Stimulated activated CD8-positive, alpha-beta memory T cell treated with anti-CD3 and anti-CD28 coated beads, Interleukin-4, amount 100 ng/mL, for 24 hours (primary cell): ENCODE results near the gene CUL3.

Source experiments
- DNase-seq: peaks from one replicate; pipeline ENCODE4 v3.0.0-alpha.2; 2020; ENCODE audit warnings: low read depth

The CUL3 gene

GRCh38 chr2:224469374-224469964 lies 115.7 kb downstream of the CUL3 start:
- DNase-seq, result no peak

GRCh38 chr2:224466304-224466895 lies 118.8 kb downstream of the CUL3 start:
- no peak for DNase-seq

GRCh38 chr2:224461391-224461790 lies 123.8 kb downstream of the CUL3 start:
- DNase-seq, result no peak

- no peak for DNase-seq
Measured at GRCh38 chr2:224457408-224458096, 127.6 kb downstream of the CUL3 start.

DNA sequence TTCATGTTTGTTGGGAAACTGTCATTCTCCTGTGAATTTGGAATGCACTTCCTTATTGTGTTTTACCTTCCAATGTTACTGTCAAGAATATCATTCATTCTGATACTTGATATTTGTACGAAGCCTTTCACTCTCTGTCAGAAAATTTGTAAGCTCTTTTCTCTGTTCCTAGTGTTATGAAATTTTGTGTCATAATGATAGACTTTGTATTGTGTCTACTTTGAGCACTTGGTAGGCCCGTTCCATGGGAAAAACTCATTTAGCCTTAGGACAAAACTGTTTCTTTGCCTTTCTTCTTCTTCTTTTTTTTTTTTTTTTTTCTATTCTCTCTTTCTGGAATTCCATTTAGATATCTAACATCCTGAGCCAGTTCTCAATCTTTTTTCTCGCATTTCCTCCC lies 131.3 kb downstream of the CUL3 start:
- no peak for DNase-seq

GRCh38 chr2:224449212-224450147 lies 135.7 kb downstream of the CUL3 start:
- no peak for DNase-seq

GRCh38 chr2:224448236-224448635 lies 136.9 kb downstream of the CUL3 start:
- no peak for DNase-seq

DNA sequence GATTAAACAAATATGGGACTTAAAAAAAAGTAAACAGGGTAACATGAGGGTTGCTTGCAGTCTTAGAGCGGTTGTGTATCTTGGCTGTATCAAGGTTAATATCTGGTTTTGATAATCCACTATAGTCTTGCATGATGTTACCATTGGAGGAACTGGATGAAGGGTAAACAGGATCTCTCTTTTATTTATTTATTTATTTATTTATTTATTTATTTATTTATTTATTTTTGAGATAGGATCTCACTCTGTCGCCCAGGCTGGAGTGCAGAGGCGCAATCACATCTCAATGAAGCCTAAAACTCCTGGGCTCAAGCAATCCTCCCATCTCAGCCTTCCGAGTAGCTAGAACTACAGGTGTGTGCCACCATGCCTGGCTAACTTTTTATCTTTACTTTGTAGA lies 140.4 kb downstream of the CUL3 start:
- no peak for DNase-seq

- DNase-seq, result no peak
Measured at GRCh38 chr2:224444021-224444420, 141.1 kb downstream of the CUL3 start.

DNA sequence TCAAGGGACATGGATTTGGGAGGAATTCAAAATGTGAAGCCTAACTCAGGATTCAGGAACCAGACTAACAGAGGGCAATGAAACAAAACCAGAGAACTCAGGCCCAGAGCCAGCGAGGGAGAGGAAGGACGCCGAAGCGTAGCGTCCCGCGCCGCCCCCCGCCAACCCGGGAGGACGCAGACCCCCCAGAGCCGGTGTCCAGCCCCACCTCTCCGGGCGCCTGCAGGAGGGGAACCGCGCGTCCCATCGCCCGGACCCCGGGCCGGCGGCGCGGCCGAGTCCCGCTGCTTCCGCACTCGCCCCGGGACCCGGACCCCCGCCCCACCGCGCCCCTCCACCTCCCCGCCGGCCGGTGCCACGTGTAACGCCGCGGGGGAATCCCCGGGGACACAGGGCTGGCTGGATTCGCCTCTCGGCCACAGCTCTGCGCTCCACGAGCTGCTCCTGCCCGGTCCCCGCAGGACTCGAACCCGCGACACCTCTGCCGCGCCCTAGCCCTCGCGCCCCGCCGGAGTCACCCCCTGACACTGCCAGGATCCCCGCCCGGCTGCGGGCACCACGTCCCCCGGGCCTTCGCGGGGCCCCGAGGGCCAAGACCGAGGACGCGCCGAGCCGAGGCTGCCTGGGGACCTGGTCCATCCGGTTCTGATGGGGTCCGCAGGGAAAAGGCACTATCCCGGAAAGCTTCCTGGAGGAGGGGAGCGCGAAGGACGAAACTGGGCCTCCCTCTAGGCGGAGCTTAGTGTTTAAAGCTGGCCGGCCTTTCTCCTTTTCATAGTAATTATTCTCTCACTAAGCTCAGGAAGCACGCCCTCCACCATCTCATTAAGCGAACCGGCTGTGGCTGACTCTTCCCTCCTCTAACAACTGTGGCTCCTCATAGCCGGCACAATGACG lies 142.8 kb downstream of the CUL3 start:
- no peak for DNase-seq

DNA sequence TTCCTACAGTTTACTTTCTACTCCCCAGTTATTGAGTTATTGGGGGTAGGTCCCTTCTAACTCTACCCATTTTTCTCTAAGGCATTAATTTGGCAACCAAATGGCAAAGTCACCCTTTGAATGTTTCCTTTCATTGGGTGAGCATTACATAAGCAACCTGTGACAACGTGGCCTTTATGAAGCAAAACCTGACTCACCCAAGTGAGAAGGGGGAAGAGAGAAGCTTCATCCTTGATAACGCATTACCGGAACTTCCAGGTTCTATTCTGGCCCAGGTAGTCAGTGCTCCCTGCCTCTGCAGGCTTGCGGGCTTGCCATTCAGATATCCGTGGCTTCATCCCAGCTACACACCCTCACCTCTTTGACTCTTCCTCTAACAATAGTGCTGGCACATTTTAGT lies 144.2 kb downstream of the CUL3 start:
- DNase-seq, result no peak

DNA sequence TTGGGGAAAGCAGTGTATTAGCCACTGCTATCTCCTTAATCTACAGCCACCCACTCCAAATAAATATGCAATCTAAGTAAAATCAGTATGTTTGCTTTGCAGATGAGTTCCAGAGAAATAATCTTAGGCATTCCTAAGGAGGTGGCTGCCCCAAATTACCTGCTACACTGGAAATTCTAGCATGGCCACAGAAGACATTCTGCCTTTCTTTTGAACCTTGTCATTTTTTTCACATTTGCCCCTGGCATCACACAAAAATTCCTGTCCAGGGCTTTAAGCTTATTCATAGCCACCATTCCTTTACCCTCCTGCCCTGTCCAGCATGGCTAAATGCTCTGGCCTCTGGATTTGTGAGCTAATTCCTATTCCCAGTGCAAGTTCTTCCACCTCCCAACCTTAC lies 146.4 kb downstream of the CUL3 start:
- DNase-seq, result no peak

- no peak for DNase-seq
Measured at GRCh38 chr2:224436634-224437033, 148.5 kb downstream of the CUL3 start.

GRCh38 chr2:224434618-224435017 lies 150.5 kb downstream of the CUL3 start:
- no peak for DNase-seq

DNA sequence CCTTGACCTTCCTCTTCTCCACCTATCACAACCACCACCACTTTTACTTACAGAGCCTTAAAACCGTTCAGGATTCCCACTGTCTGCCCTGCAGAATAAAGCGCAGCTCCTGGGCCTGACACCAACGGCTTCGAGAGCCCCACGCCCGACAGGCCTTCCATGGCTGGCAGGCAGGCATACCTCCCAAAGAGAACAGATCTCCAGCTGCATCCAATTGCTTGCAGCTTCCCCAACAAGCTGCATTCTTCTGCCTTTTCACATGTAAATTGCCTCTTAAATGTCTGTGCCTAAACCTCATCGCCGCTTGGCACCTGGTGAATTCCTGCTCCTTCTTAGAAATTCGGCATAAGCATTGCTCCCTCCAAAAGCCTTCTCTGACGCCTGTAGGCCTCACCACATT lies 151.7 kb downstream of the CUL3 start:
- no peak for DNase-seq

- no peak for DNase-seq
Measured at GRCh38 chr2:224432003-224432579, 153.1 kb downstream of the CUL3 start.

GRCh38 chr2:224429441-224429810 lies 155.7 kb downstream of the CUL3 start:
- DNase-seq, result no peak

DNA sequence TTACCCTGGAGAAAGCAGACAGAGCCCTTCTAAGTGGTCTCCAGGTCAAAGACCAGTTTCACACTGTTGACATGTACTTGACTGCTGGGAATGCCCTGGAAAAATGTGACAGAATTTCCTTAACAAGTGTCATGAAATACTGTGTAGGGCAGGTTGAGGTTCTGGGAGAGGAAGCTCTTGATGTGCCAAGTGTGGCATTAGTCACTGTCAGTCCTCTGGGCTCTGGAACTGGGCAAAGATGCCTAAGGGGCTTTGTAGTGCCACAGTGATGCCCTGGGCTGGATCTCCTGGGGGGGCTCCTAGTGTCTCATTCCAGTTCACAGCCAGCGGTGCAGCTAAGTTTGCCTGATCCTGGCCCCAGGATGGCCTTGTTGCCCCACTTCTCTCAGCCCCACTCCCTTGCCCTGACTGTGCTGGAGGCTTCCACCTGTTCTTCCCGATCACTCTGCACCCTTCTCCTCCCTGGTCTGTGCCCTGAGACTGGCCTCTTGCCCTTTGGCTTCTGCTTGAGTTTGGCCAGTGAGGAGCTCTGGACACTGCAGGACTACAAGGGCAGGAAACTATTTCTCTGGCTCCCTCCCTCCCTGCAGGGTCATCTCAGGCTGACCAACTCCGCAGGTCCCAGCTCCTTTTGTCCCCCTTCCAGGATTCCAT lies 156.2 kb downstream of the CUL3 start:
- no peak for DNase-seq

- no peak for DNase-seq
Measured at GRCh38 chr2:224427471-224427870, 157.7 kb downstream of the CUL3 start.

GRCh38 chr2:224426656-224427055 lies 158.5 kb downstream of the CUL3 start:
- no peak for DNase-seq

DNA sequence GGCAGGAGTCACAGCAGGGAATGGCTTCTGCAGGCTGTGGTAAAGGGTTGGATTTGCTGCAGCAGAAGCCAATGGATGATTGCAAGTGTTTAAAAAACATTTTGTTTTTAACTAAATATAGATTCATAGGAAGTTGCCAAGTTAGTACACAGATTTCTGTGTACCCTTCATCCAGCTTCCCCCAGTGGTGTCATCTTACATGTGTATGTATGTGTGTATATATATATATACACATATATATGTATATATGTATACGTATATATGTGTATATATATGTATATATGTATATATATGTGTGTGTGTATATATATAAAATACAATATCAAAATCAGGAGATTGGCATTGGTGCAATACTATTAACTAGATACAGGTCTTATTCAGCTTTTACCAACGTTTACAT lies 164.1 kb downstream of the CUL3 start:
- DNase-seq, result no peak
